ENCODE measurements around the gene DFFB. TPM values are rescaled to one million over a fixed set of nuclear protein-coding genes. Genes with fewer than 3 reads are reported as not detected.

DFFB gene
- polyA plus RNA-seq, 3 donors = 5.9 to 14.7 (median 6.6) TPM

- peaks cover 0 to 2% (median 0%) of the 10 kb centered on the region in 7 donors for H3K9me3 Mint-ChIP-seq
- peaks cover 2% of the 10 kb centered on the region for H3K4me1 Mint-ChIP-seq
- no peak overlapping the region for H3K4me2 ChIP-seq (replicated peaks; ENCODE audit: extremely low read depth, low read length, poor library complexity, severe bottlenecking)
- H2AFZ ChIP-seq (ENCODE audit: insufficient read depth, low read depth, low read length, poor library complexity, severe bottlenecking) = no peak overlapping the region
- H3K27ac Mint-ChIP-seq = no peak overlapping the region
- no peaks in the 10 kb centered on the region for H3K36me3 ChIP-seq (replicated peaks in 1 of 2; ENCODE audit: control insufficient read depth in 1 of 2, insufficient read depth in 2 of 2, low read length in 2 of 2)
- H4K20me1 ChIP-seq (ENCODE audit: insufficient read depth, low read length) = no peaks in the 10 kb centered on the region
- 95% methylated on average over 15 of the region's 23 CpGs for WGBS (ENCODE audit: insufficient coverage)
- intact Hi-C loops (cut with micrococcal nuclease) = loop anchor here in 1 of 2 donors (10.0 kb wide), 1 partner anchor 1832 kb away; no protein-coding TSS in a partner anchor
- no peaks in the 10 kb centered on the region for H3K4me1 ChIP-seq (ENCODE audit: control insufficient read depth in 1 of 2, insufficient read depth in 2 of 2, low read length in 2 of 2)
- H3K4me3 Mint-ChIP-seq = no peak overlapping the region
- no peaks in the 10 kb centered on the region for H3K9me3 ChIP-seq (replicated peaks in 1 of 2; ENCODE audit: control insufficient read depth in 1 of 2, insufficient read depth in 1 of 2, low read length in 2 of 2)
- DNase-seq = no peak
- no peak for TF ChIP-seq CTCF (IDR thresholded peaks at IDR 0.05)
- no peaks in the 10 kb centered on the region for H3K79me2 ChIP-seq (ENCODE audit: insufficient read depth, low read length)
- H3K27me3 ChIP-seq (ENCODE audit: control insufficient read depth in 2 of 2, insufficient read depth in 2 of 2, low read length in 2 of 2) = peaks cover 0 to 11% of the 10 kb centered on the region in 2 donors
- peaks cover 31 to 37% (median 34%) of the 10 kb centered on the region in 3 donors for H3K27me3 Mint-ChIP-seq (ENCODE audit: low read depth in 3 of 3)
- H3K27ac ChIP-seq (ENCODE audit: low read depth in 1 of 2, low read length in 2 of 2) = no peak overlapping the region
- no peaks in the 10 kb centered on the region for H3K36me3 Mint-ChIP-seq
- no peak overlapping the region for H3K9ac ChIP-seq (ENCODE audit: insufficient read depth, low read length, poor library complexity, severe bottlenecking)
- no peak overlapping the region for H3K4me3 ChIP-seq (replicated peaks in 1 of 3; ENCODE audit: low read depth in 2 of 3, low read length in 3 of 3)
These were observed 55.8 kb downstream of the DFFB start for GRCh38 chr1:3912809-3913685.

- H3K9me3 Mint-ChIP-seq = peaks cover 0 to 6% (median 2%) of the 10 kb centered on the region in 7 donors
- Histone ChIP-seq H2AFZ (ENCODE audit: insufficient read depth, low read depth, low read length, poor library complexity, severe bottlenecking) (no peak overlapping the region), H3K9ac (ENCODE audit: insufficient read depth, low read length, poor library complexity, severe bottlenecking) (no peak overlapping the region), H3K4me2 (replicated peaks; ENCODE audit: extremely low read depth, low read length, poor library complexity, severe bottlenecking) (no peak overlapping the region), H3K4me1 (ENCODE audit: control insufficient read depth in 1 of 2, insufficient read depth in 2 of 2, low read length in 2 of 2) (no peaks in the 10 kb centered on the region), H3K27ac (ENCODE audit: low read depth in 1 of 2, low read length in 2 of 2) (no peak overlapping the region), H3K4me3 (replicated peaks in 1 of 3; ENCODE audit: low read depth in 2 of 3, low read length in 3 of 3) (no peak overlapping the region), H3K27me3 (ENCODE audit: control insufficient read depth in 2 of 2, insufficient read depth in 2 of 2, low read length in 2 of 2) (peaks cover 0 to 11% of the 10 kb centered on the region in 2 donors), H3K9me3 (replicated peaks in 1 of 2; ENCODE audit: control insufficient read depth in 1 of 2, insufficient read depth in 1 of 2, low read length in 2 of 2) (no peaks in the 10 kb centered on the region), H3K36me3 (replicated peaks in 1 of 2; ENCODE audit: control insufficient read depth in 1 of 2, insufficient read depth in 2 of 2, low read length in 2 of 2) (no peaks in the 10 kb centered on the region), H4K20me1 (ENCODE audit: insufficient read depth, low read length) (no peaks in the 10 kb centered on the region), H3K79me2 (ENCODE audit: insufficient read depth, low read length) (no peaks in the 10 kb centered on the region)
- H3K4me3 Mint-ChIP-seq = peak overlapping the region in 1 of 2 donors; percentile 16
- peaks cover 27 to 37% (median 32%) of the 10 kb centered on the region in 3 donors for H3K27me3 Mint-ChIP-seq (ENCODE audit: low read depth in 3 of 3)
- H3K4me1 Mint-ChIP-seq = peaks cover 2% of the 10 kb centered on the region
- no peak overlapping the region for H3K27ac Mint-ChIP-seq
- H3K36me3 Mint-ChIP-seq = no peaks in the 10 kb centered on the region
- 95% methylated on average over 20 of the region's 21 CpGs for WGBS (ENCODE audit: insufficient coverage)
- DNase-seq = no peak
- intact Hi-C loops (cut with micrococcal nuclease) = loop anchor here in 1 of 2 donors (10.0 kb wide), 1 partner anchor 1830 kb away; no protein-coding TSS in a partner anchor
- TF ChIP-seq CTCF (IDR thresholded peaks at IDR 0.05) = no peak
These were observed 57.1 kb downstream of the DFFB start for GRCh38 chr1:3914331-3914851.

Measured in CD14-positive monocyte (primary cell).